Measurements from ENCODE around the gene GRHL1. TPM values are rescaled to one million over a fixed set of nuclear protein-coding genes. Genes with fewer than 3 reads are reported as not detected.
"Not testable (repeated sequence)": the region's sequence is repeated elsewhere in the genome, so short reads cannot be mapped to it uniquely, and the experiment has no call there.

GRHL1 gene
- total and polyA plus RNA-seq, 4 donors = 3.6 to 13.7 (median 6.1) TPM

- no peak for DNase-seq (ENCODE audit: low spot score)
- Histone ChIP-seq H3K4me1 (ENCODE audit: control insufficient read depth in 4 of 4, insufficient read depth in 4 of 4, low read length in 3 of 4) (no peaks in the 10 kb centered on the region), H3K9ac (ENCODE audit: low read depth in 1 of 2, low read length in 2 of 2) (no peak overlapping the region), H3K27me3 (ENCODE audit: control insufficient read depth in 4 of 4, insufficient read depth in 4 of 4, low read length in 3 of 4) (no peaks in the 10 kb centered on the region), H3K9me3 (ENCODE audit: control insufficient read depth in 4 of 4, low read length in 3 of 4) (no peaks in the 10 kb centered on the region), H3K4me3 (ENCODE audit: low read depth in 1 of 3, low read length in 3 of 3) (no peak overlapping the region), H3K27ac (ENCODE audit: low read depth in 1 of 2, low read length in 2 of 2) (no peak overlapping the region), H3K36me3 (ENCODE audit: control insufficient read depth in 4 of 4, insufficient read depth in 3 of 4, low read depth in 1 of 4, low read length in 3 of 4) (peaks cover 0 to 3% (median 1%) of the 10 kb centered on the region in 4 donors)
- TF ChIP-seq SP1 (IDR thresholded peaks at IDR 0.05) = no peak
- TF ChIP-seq EGR1 (IDR thresholded peaks at IDR 0.05; ENCODE audit: low read depth in 2 of 2) = no peak
- TF ChIP-seq FOXA1 (IDR thresholded peaks at IDR 0.05) = no peak
- TF ChIP-seq GABPA (IDR thresholded peaks at IDR 0.05 in 1 of 2, conservative IDR thresholded peaks at IDR 0.05 in 1 of 2) = no peak
- no peak for TF ChIP-seq FOXA2 (IDR thresholded peaks at IDR 0.05)
- no peak for TF ChIP-seq RAD21 (IDR thresholded peaks at IDR 0.05)
- TF ChIP-seq CTCF (IDR thresholded peaks at IDR 0.05; ENCODE audit: low read depth, low read length, missing input control) = no peak
- 83% methylated on average over 2 of the region's 2 CpGs for WGBS
These were observed 33.2 kb upstream of the GRHL1 start for GRCh38 chr2:9918275-9918674.

DNA sequence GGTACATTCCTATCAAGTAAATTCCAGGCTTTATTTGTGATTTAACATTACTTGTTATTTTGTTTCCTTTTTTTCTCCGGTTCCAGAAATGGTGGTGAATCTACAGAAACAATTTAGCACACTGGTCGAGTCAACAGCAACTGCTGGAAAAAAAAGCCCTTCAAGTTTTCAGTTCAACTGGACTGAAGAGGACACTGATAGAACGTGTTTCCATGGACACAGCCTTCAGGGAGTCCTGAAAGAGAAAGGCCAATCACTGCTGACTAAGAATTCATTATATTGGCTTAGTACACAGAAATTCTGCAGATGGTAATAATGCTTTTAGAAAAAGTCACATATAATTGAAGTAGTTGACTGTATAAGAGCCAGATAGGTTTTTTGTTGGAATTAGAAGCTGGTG, 32.0 kb upstream of the GRHL1 start:
- no peak overlapping the region for H3K4me3 ChIP-seq (ENCODE audit: low read depth in 1 of 3, low read length in 3 of 3)
- TF ChIP-seq, protein P1, sequence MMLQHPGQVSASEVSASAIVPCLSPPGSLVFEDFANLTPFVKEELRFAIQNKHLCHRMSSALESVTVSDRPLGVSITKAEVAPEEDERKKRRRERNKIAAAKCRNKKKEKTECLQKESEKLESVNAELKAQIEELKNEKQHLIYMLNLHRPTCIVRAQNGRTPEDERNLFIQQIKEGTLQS (IDR thresholded peaks at IDR 0.05) = no peak
- TF ChIP-seq, protein P2, sequence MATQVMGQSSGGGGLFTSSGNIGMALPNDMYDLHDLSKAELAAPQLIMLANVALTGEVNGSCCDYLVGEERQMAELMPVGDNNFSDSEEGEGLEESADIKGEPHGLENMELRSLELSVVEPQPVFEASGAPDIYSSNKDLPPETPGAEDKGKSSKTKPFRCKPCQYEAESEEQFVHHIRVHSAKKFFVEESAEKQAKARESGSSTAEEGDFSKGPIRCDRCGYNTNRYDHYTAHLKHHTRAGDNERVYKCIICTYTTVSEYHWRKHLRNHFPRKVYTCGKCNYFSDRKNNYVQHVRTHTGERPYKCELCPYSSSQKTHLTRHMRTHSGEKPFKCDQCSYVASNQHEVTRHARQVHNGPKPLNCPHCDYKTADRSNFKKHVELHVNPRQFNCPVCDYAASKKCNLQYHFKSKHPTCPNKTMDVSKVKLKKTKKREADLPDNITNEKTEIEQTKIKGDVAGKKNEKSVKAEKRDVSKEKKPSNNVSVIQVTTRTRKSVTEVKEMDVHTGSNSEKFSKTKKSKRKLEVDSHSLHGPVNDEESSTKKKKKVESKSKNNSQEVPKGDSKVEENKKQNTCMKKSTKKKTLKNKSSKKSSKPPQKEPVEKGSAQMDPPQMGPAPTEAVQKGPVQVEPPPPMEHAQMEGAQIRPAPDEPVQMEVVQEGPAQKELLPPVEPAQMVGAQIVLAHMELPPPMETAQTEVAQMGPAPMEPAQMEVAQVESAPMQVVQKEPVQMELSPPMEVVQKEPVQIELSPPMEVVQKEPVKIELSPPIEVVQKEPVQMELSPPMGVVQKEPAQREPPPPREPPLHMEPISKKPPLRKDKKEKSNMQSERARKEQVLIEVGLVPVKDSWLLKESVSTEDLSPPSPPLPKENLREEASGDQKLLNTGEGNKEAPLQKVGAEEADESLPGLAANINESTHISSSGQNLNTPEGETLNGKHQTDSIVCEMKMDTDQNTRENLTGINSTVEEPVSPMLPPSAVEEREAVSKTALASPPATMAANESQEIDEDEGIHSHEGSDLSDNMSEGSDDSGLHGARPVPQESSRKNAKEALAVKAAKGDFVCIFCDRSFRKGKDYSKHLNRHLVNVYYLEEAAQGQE (IDR thresholded peaks at IDR 0.05) = no peak
- TF ChIP-seq, protein P3, sequence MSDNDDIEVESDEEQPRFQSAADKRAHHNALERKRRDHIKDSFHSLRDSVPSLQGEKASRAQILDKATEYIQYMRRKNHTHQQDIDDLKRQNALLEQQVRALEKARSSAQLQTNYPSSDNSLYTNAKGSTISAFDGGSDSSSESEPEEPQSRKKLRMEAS (IDR thresholded peaks at IDR 0.05) = no peak
- TF ChIP-seq FOXA2 (IDR thresholded peaks at IDR 0.05) (no peak), JUND (IDR thresholded peaks at IDR 0.05) (no peak), GABPA (IDR thresholded peaks at IDR 0.05 in 1 of 2, conservative IDR thresholded peaks at IDR 0.05 in 1 of 2) (no peak), HNF4A (conservative IDR thresholded peaks at IDR 0.05) (no peak)
- WGBS = 94% methylated on average over 3 of the region's 3 CpGs
- H3K9me3 ChIP-seq (ENCODE audit: control insufficient read depth in 4 of 4, low read length in 3 of 4) = no peaks in the 10 kb centered on the region
- no peaks in the 10 kb centered on the region for H3K4me1 ChIP-seq (ENCODE audit: control insufficient read depth in 4 of 4, insufficient read depth in 4 of 4, low read length in 3 of 4)
- H3K27me3 ChIP-seq (ENCODE audit: control insufficient read depth in 4 of 4, insufficient read depth in 4 of 4, low read length in 3 of 4) = no peaks in the 10 kb centered on the region
- no peak overlapping the region for H3K27ac ChIP-seq (ENCODE audit: low read depth in 1 of 2, low read length in 2 of 2)
- no peak overlapping the region for H3K9ac ChIP-seq (ENCODE audit: low read depth in 1 of 2, low read length in 2 of 2)
- DNase-seq (ENCODE audit: low spot score) = no peak
- H3K36me3 ChIP-seq (ENCODE audit: control insufficient read depth in 4 of 4, insufficient read depth in 3 of 4, low read depth in 1 of 4, low read length in 3 of 4) = peaks cover 0 to 3% (median under 1%) of the 10 kb centered on the region in 4 donors

- H3K36me3 ChIP-seq (ENCODE audit: control insufficient read depth in 4 of 4, insufficient read depth in 3 of 4, low read depth in 1 of 4, low read length in 3 of 4); H3K4me3 ChIP-seq (ENCODE audit: low read depth in 1 of 3, low read length in 3 of 3); H3K4me1 ChIP-seq (ENCODE audit: control insufficient read depth in 4 of 4, insufficient read depth in 4 of 4, low read length in 3 of 4); H3K9ac ChIP-seq (ENCODE audit: low read depth in 1 of 2, low read length in 2 of 2); H3K9me3 ChIP-seq (ENCODE audit: control insufficient read depth in 4 of 4, low read length in 3 of 4); H3K27ac ChIP-seq (ENCODE audit: low read depth in 1 of 2, low read length in 2 of 2); H3K27me3 ChIP-seq (ENCODE audit: control insufficient read depth in 4 of 4, insufficient read depth in 4 of 4, low read length in 3 of 4); DNase-seq (ENCODE audit: low spot score): not testable (repeated sequence)
- 68% methylated on average over 2 of the region's 2 CpGs for WGBS
These were observed 24.5 kb upstream of the GRHL1 start for GRCh38 chr2:9927020-9927419.

Data from liver (tissue), 9 donors.